Bronchial epithelial cell (primary cell): ENCODE results near the gene AGXT2. TPM values are rescaled to one million over a fixed set of nuclear protein-coding genes. Genes with fewer than 3 reads are reported as not detected.

Experiments used
- DNase-seq: peaks from one replicate; pipeline ENCODE4 v3.0.0-alpha.2; 2010; ENCODE audit warnings: low read depth
- FAIRE-seq: peaks from 2 replicates; lab custom pipeline; 2011; peaks lifted over from hg19 to GRCh38; lab: Jason Lieb, UNC
- H3K27me3 ChIP-seq: 2 replicates; pipeline ENCODE4 v1.5.1; 2011; ENCODE audit warnings: low read length; ENCODE audit not compliant: control insufficient read depth, insufficient read depth
- H3K36me3 ChIP-seq: 2 replicates; pipeline ENCODE4 v1.5.1; 2011; ENCODE audit warnings: low read length; ENCODE audit not compliant: control insufficient read depth, insufficient read depth
- H3K4me3 ChIP-seq: 2 replicates; pipeline ENCODE4 v1.5.1; 2011; ENCODE audit warnings: mild to moderate bottlenecking, low read depth, low read length, control low read depth
- total RNA-seq: library from RNA; depleted of rRNA; stranded (reverse); fragments of >200 nt; gene quantifications from 2 replicates; pipeline ENCODE4 v1.2.1, GENCODE V29; 2014
- TF ChIP-seq, protein P1 (sequence below): IDR thresholded peaks from 2 replicates; pipeline ENCODE4 v1.5.1; 2011; ENCODE audit warnings: mild to moderate bottlenecking, moderate library complexity, low read length, control low read depth, inconsistent platforms; ENCODE audit not compliant: insufficient read depth, severe bottlenecking

The AGXT2 gene
- total RNA-seq, 1 donor from 2014 or later = not detected

- no peak for FAIRE-seq
- no peak for DNase-seq
- H3K36me3 ChIP-seq = no peaks in the 10 kb centered on the region
- H3K27me3 ChIP-seq = no peaks in the 10 kb centered on the region
- TF ChIP-seq, protein P1, sequence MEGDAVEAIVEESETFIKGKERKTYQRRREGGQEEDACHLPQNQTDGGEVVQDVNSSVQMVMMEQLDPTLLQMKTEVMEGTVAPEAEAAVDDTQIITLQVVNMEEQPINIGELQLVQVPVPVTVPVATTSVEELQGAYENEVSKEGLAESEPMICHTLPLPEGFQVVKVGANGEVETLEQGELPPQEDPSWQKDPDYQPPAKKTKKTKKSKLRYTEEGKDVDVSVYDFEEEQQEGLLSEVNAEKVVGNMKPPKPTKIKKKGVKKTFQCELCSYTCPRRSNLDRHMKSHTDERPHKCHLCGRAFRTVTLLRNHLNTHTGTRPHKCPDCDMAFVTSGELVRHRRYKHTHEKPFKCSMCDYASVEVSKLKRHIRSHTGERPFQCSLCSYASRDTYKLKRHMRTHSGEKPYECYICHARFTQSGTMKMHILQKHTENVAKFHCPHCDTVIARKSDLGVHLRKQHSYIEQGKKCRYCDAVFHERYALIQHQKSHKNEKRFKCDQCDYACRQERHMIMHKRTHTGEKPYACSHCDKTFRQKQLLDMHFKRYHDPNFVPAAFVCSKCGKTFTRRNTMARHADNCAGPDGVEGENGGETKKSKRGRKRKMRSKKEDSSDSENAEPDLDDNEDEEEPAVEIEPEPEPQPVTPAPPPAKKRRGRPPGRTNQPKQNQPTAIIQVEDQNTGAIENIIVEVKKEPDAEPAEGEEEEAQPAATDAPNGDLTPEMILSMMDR = no peak
- no peak overlapping the region for H3K4me3 ChIP-seq
These were observed 15.7 kb upstream of the AGXT2 start for GRCh38 chr5:35063414-35063813.

DNA sequence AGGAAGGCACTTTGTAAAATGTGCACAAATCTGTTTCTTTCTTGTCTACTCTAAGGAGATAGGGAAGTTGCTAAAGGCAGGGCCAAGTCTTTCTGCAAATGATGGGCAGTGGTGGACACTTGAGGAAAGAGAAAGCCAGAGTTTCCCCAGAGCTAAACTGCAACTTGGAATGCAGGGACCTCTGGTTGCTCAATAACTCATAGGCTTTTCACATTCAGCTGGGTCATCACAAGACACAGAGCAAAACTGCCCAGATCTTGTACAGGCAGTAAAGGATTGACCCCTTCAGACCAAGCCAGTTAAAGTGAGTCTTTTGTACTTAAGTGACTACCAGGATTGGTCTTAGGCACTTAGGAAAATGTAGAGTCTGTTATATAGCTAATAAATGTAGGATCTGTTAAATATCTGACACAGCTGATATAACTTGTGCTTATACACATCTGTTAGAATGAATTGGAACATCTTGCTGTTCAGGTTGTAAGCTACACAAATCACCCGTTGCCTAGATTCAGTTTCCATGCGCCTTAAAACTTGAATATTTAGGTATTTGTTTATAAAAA lies 13.5 kb upstream of the AGXT2 start:
- Histone ChIP-seq H3K36me3 (no peaks in the 10 kb centered on the region), H3K27me3 (no peaks in the 10 kb centered on the region), H3K4me3 (no peak overlapping the region)
- FAIRE-seq (no peak), DNase-seq (no peak)
- TF ChIP-seq, protein P1 = no peak

- no peaks in the 10 kb centered on the region for H3K27me3 ChIP-seq
- FAIRE-seq (no peak), DNase-seq (no peak)
- TF ChIP-seq, protein P1 = no peak
- no peak overlapping the region for H3K4me3 ChIP-seq
- H3K36me3 ChIP-seq = no peaks in the 10 kb centered on the region
These were observed 12.5 kb upstream of the AGXT2 start for GRCh38 chr5:35060236-35060635.

DNA sequence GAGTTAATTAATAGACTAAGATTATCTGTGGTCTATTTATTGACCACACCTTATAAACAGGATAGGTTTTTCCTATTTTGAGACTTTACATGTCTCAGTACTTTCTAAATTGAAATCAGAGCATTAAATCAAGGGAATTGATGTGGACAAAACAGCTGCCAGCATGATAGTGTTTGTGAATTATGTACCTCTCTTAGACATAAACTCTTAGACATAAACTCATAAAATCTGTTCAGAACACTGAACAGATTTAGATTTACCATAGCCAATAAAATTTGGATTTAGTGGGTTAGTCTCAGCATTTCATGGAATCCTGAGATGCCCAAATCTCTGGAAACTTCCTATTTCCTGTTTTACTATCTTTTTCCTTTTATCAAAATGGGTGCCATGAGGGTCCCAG lies 11.5 kb upstream of the AGXT2 start:
- Histone ChIP-seq H3K4me3 (no peak overlapping the region), H3K27me3 (no peaks in the 10 kb centered on the region), H3K36me3 (no peaks in the 10 kb centered on the region)
- FAIRE-seq (no peak), DNase-seq (no peak)
- TF ChIP-seq, protein P1 = no peak

DNA sequence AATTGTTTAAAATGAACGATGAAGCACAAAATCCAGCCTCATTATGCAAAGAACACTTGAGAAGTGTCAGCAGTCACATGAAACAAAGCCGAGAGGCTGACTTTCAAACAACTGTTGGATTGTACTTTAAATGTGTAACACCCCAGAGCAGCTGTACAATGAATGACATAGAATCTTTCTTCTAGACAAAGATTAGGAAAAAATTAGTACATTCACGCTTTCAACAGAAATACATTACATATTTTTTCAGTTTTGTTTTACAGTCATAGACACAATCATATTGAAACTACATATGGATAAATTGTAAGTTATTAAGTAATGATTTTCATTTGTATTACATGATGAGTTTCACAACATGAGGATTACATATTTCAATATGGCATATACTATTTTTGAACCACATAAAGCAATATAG lies 10.6 kb upstream of the AGXT2 start:
- FAIRE-seq (no peak), DNase-seq (no peak)
- H3K4me3 ChIP-seq = no peak overlapping the region
- no peaks in the 10 kb centered on the region for H3K36me3 ChIP-seq
- TF ChIP-seq, protein P1 = no peak
- H3K27me3 ChIP-seq = no peaks in the 10 kb centered on the region

DNA sequence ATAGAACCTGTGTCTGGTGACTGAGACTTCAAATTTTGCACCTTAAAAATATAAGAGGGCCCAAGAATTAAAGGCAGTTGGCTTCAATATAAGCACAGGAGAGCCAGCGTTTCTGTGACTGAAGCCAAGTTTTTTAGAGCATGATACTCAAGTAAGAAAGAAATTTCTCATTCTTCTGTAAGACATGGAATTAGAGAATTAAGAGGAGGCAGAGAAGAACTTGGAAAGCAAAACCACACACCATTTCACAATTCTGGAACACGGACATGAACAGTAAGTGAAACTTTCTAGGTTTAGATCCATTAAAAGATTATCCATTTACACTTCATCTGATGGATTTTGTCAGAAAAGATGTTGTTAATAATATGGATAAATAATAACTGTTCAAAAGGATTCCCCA lies 8.9 kb upstream of the AGXT2 start:
- H3K27me3 ChIP-seq = no peaks in the 10 kb centered on the region
- FAIRE-seq (no peak), DNase-seq (no peak)
- H3K4me3 ChIP-seq = no peak overlapping the region
- no peaks in the 10 kb centered on the region for H3K36me3 ChIP-seq
- TF ChIP-seq, protein P1 = no peak
